Brain microvascular endothelial cell (primary cell): ENCODE measurements around the gene MAB21L2.

Experiments
- DNase-seq: peaks from one replicate; pipeline ENCODE4 v3.0.0-alpha.2; 2020
- H3K27ac ChIP-seq: fragments of 250-450 bp; sonication (Bioruptor Pico); 2 replicates; pipeline ENCODE4 v1.5.1; 2020; ENCODE audit warnings: mild to moderate bottlenecking, moderate library complexity
- H3K27me3 ChIP-seq: fragments of 250-450 bp; sonication (Bioruptor Pico); replicated peaks from 2 replicates; pipeline ENCODE4 v1.5.1; 2020; ENCODE audit warnings: mild to moderate bottlenecking
- H3K36me3 ChIP-seq: fragments of 250-450 bp; sonication (Bioruptor Pico); replicated peaks from 2 replicates; pipeline ENCODE4 v1.5.1; 2020; ENCODE audit warnings: mild to moderate bottlenecking
- H3K4me3 ChIP-seq: 2 replicates; pipeline ENCODE4 v1.5.1; 2011; ENCODE audit warnings: low read depth, mild to moderate bottlenecking, control low read depth, low read length, moderate library complexity
- CTCF ChIP-seq: IDR thresholded peaks from 2 replicates; pipeline ENCODE4 v1.5.1; 2011; ENCODE audit warnings: low read depth, mild to moderate bottlenecking, moderate library complexity, low read length, control low read depth, inconsistent platforms; ENCODE audit errors: missing control alignments
- in situ Hi-C: cut with HindIII; loops from 2 replicates; pipeline ENCODE4 v1.10.0; 2017; ENCODE audit warnings: low sequenced_read_pairs, low pct_ligation_motif_present

The MAB21L2 gene

GRCh38 chr4:150570862-150571261 lies 11.1 kb upstream of the MAB21L2 start:
- no peak overlapping the region for H3K4me3 ChIP-seq
- in situ Hi-C loops, result no loop called here

GRCh38 chr4:150572704-150573504 lies 9.0 kb upstream of the MAB21L2 start:
- TF ChIP-seq CTCF, result no peak
- Histone ChIP-seq H3K27me3 (no peaks in the 10 kb centered on the region), H3K27ac (peak overlapping the region; percentile 24), H3K4me3 (no peak overlapping the region), H3K36me3 (no peaks in the 10 kb centered on the region)
- in situ Hi-C loops, result no loop called here
- DNase-seq, result no peak

More at GRCh38 chr4:150570862-150571261, 11.1 kb upstream of the MAB21L2 start:
- H3K36me3 ChIP-seq, result no peaks in the 10 kb centered on the region
- DNase-seq, result no peak
- H3K27ac ChIP-seq, result no peak overlapping the region
- H3K27me3 ChIP-seq, result no peaks in the 10 kb centered on the region
- TF ChIP-seq CTCF, result no peak

DNA sequence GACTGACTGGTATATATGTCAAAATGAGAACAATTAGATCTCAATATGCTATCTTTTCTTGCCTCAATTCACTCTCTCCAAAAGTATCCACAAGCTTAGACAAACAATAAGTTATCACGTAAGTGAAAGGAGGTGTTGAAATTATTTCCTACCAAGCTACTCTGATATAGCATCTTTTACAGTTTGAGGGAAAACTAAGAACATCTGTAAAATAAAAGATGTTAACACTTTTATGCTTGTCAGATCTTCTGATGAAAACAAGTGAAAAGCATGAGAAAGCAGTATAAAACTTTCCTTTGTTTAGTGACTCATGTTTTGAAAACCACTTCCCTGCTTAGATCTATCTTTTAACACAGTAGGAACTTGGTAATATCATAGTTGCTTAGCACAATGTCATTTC lies 8.4 kb upstream of the MAB21L2 start:
- peak overlapping the region; percentile 24 for H3K27ac ChIP-seq
- H3K36me3 ChIP-seq, result no peaks in the 10 kb centered on the region
- H3K27me3 ChIP-seq, result no peaks in the 10 kb centered on the region
- H3K4me3 ChIP-seq, result no peak overlapping the region
- no peak for DNase-seq
- TF ChIP-seq CTCF, result no peak
- in situ Hi-C loops, result no loop called here

GRCh38 chr4:150574678-150575077 lies 7.3 kb upstream of the MAB21L2 start:
- no peaks in the 10 kb centered on the region for H3K27me3 ChIP-seq
- in situ Hi-C loops, result loop anchor here (25.0 kb wide), 1 partner anchor 262 kb away; no protein-coding TSS in a partner anchor
- H3K36me3 ChIP-seq, result no peaks in the 10 kb centered on the region
- no peak overlapping the region for H3K4me3 ChIP-seq
- TF ChIP-seq CTCF, result no peak
- H3K27ac ChIP-seq, result no peak overlapping the region
- no peak for DNase-seq

DNA sequence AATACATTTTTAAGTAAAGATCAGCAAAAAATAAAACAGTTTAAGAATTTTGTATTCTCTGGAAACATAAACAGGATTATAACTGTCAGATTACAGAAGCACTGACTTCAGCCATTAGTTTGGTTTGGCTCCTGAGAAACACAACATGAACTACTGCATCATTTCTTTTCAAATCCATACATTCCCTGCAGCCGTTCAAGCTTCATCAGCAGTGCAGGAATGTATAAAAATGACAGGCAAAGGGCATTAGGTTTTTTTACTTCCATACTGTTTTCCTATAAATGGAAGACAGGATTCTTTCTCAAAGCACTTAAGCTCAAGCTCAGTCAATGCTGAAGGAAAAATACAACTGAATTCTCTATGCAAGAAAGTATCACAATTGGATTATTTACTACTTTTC lies 4.2 kb upstream of the MAB21L2 start:
- no peak for TF ChIP-seq CTCF
- H3K27me3 ChIP-seq, result no peaks in the 10 kb centered on the region
- H3K36me3 ChIP-seq, result no peaks in the 10 kb centered on the region
- H3K4me3 ChIP-seq, result no peak overlapping the region
- DNase-seq, result no peak
- in situ Hi-C loops, result loop anchor here (25.0 kb wide), 1 partner anchor 265 kb away; no protein-coding TSS in a partner anchor
- no peak overlapping the region for H3K27ac ChIP-seq
